MM.1S (cell line): ENCODE data around the gene EVPL.

Experiments
- CTCF ChIP-seq: fragments of 300-600 bp; sonication (generic); IDR thresholded peaks from 2 replicates; pipeline ENCODE4 v1.5.1; 2016; ENCODE audit warnings: antibody characterized with exemption, low read length, mixed read lengths
- EZH2 ChIP-seq: fragments of 300-600 bp; sonication (generic); optimal IDR thresholded peaks from 2 replicates; pipeline ENCODE3; 2017; ENCODE audit warnings: low read depth, mild to moderate bottlenecking, antibody characterized with exemption, low read length, mixed read lengths
- EZH2phosphoT487 ChIP-seq: fragments of 300-600 bp; sonication (generic); IDR thresholded peaks from 2 replicates; pipeline ENCODE4 v1.6.1; 2018; ENCODE audit warnings: antibody characterized with exemption, low read length

- TF ChIP-seq EZH2, result no peak
- no peak for TF ChIP-seq CTCF
- TF ChIP-seq EZH2phosphoT487, result no peak
These were observed 5.6 kb upstream of the EVPL start for GRCh38 chr17:76032780-76033108.
